ENCODE results near the gene XRCC1. TPM values are rescaled to one million over a fixed set of nuclear protein-coding genes. Genes with fewer than 3 reads are reported as not detected.
A peak's percentile ranks its signal among the peaks of the same experiment; 100 is the strongest.

The XRCC1 gene
- total and polyA plus RNA-seq, 9 of the 15 experiments (the other 6 are each of a cell fraction or from before 2014, with no cell fraction given), result 1.5 to 36.9 (median 24.9) TPM

DNA sequence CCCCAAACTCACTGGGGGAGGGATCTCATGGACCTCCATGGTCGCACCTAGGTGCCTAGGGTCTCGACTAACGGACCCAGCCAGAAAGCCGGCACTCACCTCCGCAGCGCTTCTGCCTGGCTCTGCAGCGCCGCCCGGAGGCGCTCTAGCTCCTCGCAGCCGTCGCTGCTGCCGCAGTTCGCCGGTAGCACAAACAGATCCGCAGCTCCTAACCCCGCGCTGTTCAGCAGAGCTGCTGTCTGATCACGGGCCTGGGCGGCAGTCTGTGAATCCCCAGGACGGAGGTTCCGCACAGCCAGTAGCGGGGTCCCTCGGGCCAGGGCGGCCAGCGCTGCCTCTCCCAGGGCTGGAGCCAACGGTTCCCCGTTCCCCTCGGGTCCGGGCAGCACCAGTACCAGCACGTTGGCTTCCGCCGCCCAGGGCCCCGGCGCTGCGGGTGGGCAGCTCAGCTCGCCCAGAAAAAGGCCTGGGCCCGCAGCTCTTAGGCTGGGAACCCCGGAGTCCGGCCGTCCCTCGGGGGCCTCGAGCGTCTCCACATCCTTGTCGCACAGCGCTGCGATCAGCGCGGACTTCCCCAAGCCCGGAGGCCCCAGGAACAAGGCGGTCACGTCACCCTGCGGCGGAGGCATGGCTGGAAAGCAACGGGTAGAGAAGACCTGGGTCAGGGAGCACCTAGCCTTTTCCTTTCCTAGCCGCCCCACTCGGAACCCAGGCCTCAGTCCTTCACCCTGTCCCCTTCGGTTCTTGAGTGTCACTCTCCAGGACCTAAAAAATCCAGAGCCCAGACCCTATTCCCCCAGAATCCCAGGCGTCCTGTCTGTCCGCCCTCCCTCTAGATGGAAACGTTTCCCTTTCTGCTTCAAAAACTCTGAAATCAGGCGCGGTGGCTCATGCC is 19.6 kb upstream of the XRCC1 start (continued):
- TF ChIP-seq, protein P1, sequence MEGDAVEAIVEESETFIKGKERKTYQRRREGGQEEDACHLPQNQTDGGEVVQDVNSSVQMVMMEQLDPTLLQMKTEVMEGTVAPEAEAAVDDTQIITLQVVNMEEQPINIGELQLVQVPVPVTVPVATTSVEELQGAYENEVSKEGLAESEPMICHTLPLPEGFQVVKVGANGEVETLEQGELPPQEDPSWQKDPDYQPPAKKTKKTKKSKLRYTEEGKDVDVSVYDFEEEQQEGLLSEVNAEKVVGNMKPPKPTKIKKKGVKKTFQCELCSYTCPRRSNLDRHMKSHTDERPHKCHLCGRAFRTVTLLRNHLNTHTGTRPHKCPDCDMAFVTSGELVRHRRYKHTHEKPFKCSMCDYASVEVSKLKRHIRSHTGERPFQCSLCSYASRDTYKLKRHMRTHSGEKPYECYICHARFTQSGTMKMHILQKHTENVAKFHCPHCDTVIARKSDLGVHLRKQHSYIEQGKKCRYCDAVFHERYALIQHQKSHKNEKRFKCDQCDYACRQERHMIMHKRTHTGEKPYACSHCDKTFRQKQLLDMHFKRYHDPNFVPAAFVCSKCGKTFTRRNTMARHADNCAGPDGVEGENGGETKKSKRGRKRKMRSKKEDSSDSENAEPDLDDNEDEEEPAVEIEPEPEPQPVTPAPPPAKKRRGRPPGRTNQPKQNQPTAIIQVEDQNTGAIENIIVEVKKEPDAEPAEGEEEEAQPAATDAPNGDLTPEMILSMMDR (IDR thresholded peaks at IDR 0.05 in 2 of 3, conservative IDR thresholded peaks at IDR 0.05 in 1 of 3; ENCODE audit: insufficient read depth in 2 of 3, low read depth in 1 of 3, low read length in 3 of 3), result peak; percentile 89 to 94 (median 92)
- TF ChIP-seq POLR2A (conservative IDR thresholded peaks at IDR 0.05) (peak; percentile 41; the same call in 1 of the 2 replicates), TAF1 (IDR thresholded peaks at IDR 0.05; ENCODE audit: control insufficient read depth, extremely low read depth, insufficient read depth, low read length, severe bottlenecking) (peak; percentile 10), CREM (IDR thresholded peaks at IDR 0.05; ENCODE audit: low read depth) (peak; percentile 48)
- TF ChIP-seq, protein P2, sequence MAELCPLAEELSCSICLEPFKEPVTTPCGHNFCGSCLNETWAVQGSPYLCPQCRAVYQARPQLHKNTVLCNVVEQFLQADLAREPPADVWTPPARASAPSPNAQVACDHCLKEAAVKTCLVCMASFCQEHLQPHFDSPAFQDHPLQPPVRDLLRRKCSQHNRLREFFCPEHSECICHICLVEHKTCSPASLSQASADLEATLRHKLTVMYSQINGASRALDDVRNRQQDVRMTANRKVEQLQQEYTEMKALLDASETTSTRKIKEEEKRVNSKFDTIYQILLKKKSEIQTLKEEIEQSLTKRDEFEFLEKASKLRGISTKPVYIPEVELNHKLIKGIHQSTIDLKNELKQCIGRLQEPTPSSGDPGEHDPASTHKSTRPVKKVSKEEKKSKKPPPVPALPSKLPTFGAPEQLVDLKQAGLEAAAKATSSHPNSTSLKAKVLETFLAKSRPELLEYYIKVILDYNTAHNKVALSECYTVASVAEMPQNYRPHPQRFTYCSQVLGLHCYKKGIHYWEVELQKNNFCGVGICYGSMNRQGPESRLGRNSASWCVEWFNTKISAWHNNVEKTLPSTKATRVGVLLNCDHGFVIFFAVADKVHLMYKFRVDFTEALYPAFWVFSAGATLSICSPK (IDR thresholded peaks at IDR 0.05; ENCODE audit: borderline replicate concordance), result no peak
- TF ChIP-seq, protein P3, sequence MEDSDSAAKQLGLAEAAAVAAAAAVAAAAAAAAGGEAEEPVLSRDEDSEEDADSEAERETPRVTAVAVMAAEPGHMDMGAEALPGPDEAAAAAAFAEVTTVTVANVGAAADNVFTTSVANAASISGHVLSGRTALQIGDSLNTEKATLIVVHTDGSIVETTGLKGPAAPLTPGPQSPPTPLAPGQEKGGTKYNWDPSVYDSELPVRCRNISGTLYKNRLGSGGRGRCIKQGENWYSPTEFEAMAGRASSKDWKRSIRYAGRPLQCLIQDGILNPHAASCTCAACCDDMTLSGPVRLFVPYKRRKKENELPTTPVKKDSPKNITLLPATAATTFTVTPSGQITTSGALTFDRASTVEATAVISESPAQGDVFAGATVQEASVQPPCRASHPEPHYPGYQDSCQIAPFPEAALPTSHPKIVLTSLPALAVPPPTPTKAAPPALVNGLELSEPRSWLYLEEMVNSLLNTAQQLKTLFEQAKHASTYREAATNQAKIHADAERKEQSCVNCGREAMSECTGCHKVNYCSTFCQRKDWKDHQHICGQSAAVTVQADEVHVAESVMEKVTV (CRISPR knock-in tag; IDR thresholded peaks at IDR 0.05), result peak; percentile 42; the same call in 1 of the 2 replicates
- TF ChIP-seq, protein P4, sequence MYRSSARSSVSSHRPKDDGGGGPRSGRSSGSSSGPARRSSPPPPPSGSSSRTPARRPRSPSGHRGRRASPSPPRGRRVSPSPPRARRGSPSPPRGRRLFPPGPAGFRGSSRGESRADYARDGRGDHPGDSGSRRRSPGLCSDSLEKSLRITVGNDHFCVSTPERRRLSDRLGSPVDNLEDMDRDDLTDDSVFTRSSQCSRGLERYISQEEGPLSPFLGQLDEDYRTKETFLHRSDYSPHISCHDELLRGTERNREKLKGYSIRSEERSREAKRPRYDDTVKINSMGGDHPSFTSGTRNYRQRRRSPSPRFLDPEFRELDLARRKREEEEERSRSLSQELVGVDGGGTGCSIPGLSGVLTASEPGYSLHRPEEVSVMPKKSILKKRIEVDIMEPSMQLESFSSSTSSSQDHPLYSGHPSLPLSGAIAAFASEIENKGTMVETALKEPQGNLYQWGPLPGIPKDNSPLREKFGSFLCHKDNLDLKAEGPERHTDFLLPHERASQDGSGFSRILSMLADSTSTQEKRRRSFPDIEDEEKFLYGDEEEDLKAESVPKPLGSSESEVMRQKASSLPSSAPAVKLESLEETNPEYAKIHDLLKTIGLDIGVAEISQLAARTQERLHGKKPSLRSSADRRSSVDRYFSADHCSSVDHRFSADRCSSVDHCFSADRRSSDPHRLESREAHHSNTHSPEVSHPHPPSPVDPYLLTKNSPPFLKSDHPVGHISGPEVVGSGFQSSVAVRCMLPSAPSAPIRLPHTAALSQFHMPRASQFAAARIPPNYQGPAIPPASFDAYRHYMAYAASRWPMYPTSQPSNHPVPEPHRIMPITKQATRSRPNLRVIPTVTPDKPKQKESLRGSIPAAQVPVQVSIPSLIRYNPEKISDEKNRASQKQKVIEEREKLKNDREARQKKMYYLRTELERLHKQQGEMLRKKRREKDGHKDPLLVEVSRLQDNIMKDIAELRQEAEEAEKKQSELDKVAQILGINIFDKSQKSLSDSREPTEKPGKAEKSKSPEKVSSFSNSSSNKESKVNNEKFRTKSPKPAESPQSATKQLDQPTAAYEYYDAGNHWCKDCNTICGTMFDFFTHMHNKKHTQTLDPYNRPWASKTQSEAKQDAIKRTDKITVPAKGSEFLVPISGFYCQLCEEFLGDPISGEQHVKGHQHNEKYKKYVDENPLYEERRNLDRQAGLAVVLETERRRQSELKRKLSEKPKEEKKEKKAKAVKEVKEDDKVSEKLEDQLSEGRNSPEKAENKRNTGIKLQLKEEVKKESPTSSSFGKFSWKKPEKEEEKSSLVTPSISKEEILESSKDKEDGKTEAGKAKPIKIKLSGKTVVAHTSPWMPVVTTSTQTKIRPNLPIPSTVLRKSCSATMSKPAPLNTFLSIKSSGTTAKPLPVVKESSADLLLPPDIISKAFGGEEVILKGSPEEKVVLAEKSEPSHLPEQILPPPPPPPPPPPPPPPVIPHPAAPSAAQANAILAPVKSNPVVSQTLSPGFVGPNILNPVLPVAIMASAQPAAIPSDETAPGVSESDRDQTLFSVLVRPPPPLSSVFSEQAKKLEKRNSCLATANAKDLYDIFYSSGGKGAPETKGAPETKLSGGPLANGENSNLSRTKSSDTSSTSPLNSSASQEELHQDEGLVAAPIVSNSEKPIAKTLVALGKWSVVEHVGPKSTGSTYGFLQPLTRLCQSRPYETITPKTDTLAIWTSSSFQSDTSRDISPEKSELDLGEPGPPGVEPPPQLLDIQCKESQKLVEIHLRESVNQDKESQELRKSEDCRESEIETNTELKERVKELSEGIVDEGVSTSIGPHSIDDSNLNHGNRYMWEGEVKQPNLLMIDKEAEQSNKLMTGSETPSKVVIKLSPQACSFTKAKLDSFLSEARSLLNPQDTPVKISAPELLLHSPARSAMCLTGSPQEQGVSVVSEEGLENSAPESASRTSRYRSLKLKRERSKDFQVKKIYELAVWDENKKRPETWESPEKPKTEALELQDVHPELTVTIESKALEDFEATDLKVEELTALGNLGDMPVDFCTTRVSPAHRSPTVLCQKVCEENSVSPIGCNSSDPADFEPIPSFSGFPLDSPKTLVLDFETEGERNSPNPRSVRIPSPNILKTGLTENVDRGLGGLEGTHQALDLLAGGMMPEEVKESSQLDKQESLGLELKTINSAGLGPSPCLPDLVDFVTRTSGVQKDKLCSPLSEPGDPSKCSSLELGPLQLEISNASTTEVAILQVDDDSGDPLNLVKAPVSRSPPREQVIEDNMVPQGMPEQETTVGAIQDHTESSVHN (IDR thresholded peaks at IDR 0.05; ENCODE audit: borderline replicate concordance in 1 of 2, low read depth in 1 of 2), result no peak
- TF ChIP-seq, protein P5, sequence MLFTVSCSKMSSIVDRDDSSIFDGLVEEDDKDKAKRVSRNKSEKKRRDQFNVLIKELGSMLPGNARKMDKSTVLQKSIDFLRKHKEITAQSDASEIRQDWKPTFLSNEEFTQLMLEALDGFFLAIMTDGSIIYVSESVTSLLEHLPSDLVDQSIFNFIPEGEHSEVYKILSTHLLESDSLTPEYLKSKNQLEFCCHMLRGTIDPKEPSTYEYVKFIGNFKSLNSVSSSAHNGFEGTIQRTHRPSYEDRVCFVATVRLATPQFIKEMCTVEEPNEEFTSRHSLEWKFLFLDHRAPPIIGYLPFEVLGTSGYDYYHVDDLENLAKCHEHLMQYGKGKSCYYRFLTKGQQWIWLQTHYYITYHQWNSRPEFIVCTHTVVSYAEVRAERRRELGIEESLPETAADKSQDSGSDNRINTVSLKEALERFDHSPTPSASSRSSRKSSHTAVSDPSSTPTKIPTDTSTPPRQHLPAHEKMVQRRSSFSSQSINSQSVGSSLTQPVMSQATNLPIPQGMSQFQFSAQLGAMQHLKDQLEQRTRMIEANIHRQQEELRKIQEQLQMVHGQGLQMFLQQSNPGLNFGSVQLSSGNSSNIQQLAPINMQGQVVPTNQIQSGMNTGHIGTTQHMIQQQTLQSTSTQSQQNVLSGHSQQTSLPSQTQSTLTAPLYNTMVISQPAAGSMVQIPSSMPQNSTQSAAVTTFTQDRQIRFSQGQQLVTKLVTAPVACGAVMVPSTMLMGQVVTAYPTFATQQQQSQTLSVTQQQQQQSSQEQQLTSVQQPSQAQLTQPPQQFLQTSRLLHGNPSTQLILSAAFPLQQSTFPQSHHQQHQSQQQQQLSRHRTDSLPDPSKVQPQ (CRISPR knock-in tag; IDR thresholded peaks at IDR 0.05; ENCODE audit: borderline replicate concordance), result no peak
